Esophagus squamous epithelium (tissue), 5 donors: ENCODE measurements around the gene TREH. TPM values are rescaled to one million over a fixed set of nuclear protein-coding genes. Genes with fewer than 3 reads are reported as not detected.

Source experiments
- DNase-seq: peaks from one replicate; lab custom pipeline; 2025; lab: John Stamatoyannopoulos, UW
- H3K27ac ChIP-seq, 4 donors: fragments of 200-600 bp; sonication (generic); one replicate each; pipeline ENCODE4 v1.5.1; 2016 to 2019; ENCODE audit warnings: mild to moderate bottlenecking in 1 of 4
- H3K27me3 ChIP-seq, 4 donors: fragments of 200-600 bp; sonication (generic); 1 replicate in 3 of 4; 2 replicates in 1 of 4; pipeline versions ENCODE4 v1.5.1 to v1.6.0; 2017 to 2021; ENCODE audit warnings: antibody characterized with exemption in 1 of 4
- H3K36me3 ChIP-seq, 3 donors: fragments of 200-600 bp; sonication (generic); one replicate each; pipeline ENCODE4 v1.5.1; 2016 to 2019
- H3K4me1 ChIP-seq, 3 donors: fragments of 200-600 bp; sonication (generic); one replicate each; pipeline ENCODE4 v1.5.1; 2017 to 2019
- H3K4me3 ChIP-seq, 4 donors: fragments of 200-600 bp; sonication (generic); 1 replicate in 3 of 4; 2 replicates in 1 of 4; pipeline ENCODE4 v1.5.1; 2016 to 2019; ENCODE audit warnings: mild to moderate bottlenecking in 2 of 4, moderate library complexity in 1 of 4
- H3K9me3 ChIP-seq, 3 donors: fragments of 200-600 bp; sonication (generic); one replicate each; pipeline ENCODE4 v1.5.1; 2016 to 2019
- CTCF ChIP-seq, 6 experiments: fragments of 450-650 bp in 4 of 6; fragments of 200-600 bp in 2 of 6; sonication (generic) in 2 of 6; IDR thresholded peaks; one replicate each; pipeline ENCODE4 v1.5.1; 2016 to 2019; ENCODE audit warnings: antibody characterized with exemption in 6 of 6, mild to moderate bottlenecking in 4 of 6, moderate library complexity in 4 of 6
- POLR2A ChIP-seq, 4 donors: fragments of 450-650 bp; IDR thresholded peaks; one replicate each; pipeline ENCODE4 v1.6.1; 2017; ENCODE audit warnings: antibody characterized with exemption in 4 of 4, mild to moderate bottlenecking in 4 of 4, moderate library complexity in 3 of 4
- WGBS, 2 donors: methylation state at CpG; one replicate each; pipeline ENCODE4 v1.1.5; 2018; 5-methylcytosine and 5-hydroxymethylcytosine counted together
- intact Hi-C: fragments of 100-400 bp; cut with DNase I; formaldehyde crosslinking; loops from one replicate; pipeline ENCODE4 v1.15.0; 2022
- total RNA-seq, 4 donors: library from RNA; depleted of rRNA; stranded (reverse); fragments of >200 nt; gene quantifications; one replicate each; pipeline ENCODE4 v1.1.0, GENCODE V29; 2016
- donor health status: DM: yes; HTN: yes; CAD: no.

TREH gene
- total RNA-seq, 4 donors from 2014 or later: 0.09 to 0.57 TPM; not detected in 2

DNA sequence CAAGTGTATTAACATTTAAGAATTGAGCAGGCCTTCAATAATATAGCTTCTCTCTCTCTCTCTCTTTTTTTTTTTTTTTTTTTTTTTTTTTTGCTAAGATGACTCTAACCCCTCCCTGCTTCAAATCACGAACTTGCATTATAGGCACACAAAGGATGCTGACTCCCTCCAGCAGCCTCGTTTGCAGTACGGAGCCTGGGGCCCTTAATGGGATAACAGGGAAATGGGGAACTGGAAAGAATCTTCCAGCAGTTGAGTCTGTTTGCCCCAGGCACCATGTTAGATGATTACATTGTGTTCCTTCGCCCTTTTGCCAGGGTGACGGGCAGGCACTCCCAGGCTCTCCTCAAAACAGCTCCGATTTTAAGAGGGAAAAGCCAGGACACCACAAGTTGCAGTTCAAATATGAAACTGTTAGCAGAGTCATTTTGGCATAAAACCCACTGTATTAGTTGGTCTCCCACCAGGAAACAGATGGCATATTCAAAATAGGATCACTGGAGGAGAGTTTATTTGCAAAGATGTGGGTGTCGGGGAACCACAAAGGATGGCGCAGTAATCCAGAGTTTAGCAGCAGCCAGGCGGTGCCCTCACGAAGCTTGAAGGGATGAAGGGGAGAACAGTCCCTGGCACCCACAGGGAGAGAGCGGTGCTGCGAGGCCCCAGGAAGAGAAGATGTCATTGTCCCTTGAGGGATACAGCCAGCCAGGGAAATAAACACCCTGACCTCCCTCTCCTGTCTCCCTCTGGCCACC is 26.5 kb upstream of the TREH start:
- Histone ChIP-seq H3K4me3 (no peak overlapping the region), H3K27ac (no peak overlapping the region), H3K36me3 (no peaks in the 10 kb centered on the region), H3K27me3 (no peaks in the 10 kb centered on the region), H3K4me1 (peaks cover 0 to 4% (median 4%) of the 10 kb centered on the region in 3 donors), H3K9me3 (no peaks in the 10 kb centered on the region)
- TF ChIP-seq CTCF (IDR thresholded peaks at IDR 0.05): no peak
- no peak for TF ChIP-seq POLR2A (IDR thresholded peaks at IDR 0.05)
- no peak for DNase-seq
- WGBS, 2 donors: 69 to 72% methylated on average over 6 to 9 of the region's 12 CpGs
- intact Hi-C loops: no loop called here

DNA sequence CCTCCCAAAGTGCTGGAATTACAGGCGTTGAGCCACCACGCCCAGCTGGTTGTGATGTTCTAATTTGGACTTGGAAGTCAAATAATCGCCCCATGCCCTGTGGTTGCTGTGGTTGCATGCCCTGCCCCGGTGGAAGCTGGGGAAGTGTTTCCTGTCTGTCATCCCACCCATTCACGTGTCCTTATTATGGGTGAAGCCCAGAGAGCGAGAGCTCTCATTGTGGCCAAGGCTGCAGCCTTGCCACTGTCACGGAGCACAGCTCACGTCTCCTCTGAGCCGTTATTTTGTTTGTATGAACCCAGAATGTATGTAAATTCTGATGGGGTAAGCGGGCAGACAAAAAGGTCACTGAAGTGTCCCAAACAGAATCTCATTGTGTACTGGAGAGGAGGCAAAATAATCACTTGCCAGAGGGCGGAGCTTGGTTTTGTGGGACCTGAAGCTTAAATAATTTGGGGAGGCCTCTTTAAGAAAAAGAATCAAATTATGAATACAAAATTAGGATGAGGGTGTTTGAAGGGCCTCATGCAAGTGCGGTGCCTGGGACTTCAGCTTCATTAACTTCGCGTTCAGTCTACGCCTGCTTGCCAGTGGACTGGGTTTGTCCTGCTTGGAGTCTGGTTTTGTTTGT is 25.8 kb upstream of the TREH start:
- TF ChIP-seq POLR2A (IDR thresholded peaks at IDR 0.05): peak in 1 of 4 donors; percentile 9
- no peak for TF ChIP-seq CTCF (IDR thresholded peaks at IDR 0.05)
- DNase-seq: no peak
- H3K36me3 ChIP-seq: no peaks in the 10 kb centered on the region
- no peak overlapping the region for H3K27ac ChIP-seq
- no peak overlapping the region for H3K4me3 ChIP-seq
- intact Hi-C loops: no loop called here
- WGBS, 2 donors: 66 to 72% methylated on average over 6 to 11 of the region's 15 CpGs
- H3K4me1 ChIP-seq: peaks cover 0 to 4% (median 4%) of the 10 kb centered on the region in 3 donors
- peaks cover 0 to 7% (median 0%) of the 10 kb centered on the region in 3 donors for H3K9me3 ChIP-seq
- H3K27me3 ChIP-seq: no peaks in the 10 kb centered on the region

- DNase-seq: no peak
- intact Hi-C loops: no loop called here
- 87 to 98% methylated on average over 5 of the region's 5 CpGs for WGBS, 2 donors
- Histone ChIP-seq H3K27ac (no peak overlapping the region), H3K4me1 (peaks cover 0 to 4% (median 4%) of the 10 kb centered on the region in 3 donors), H3K27me3 (no peaks in the 10 kb centered on the region), H3K36me3 (no peaks in the 10 kb centered on the region), H3K9me3 (peaks cover 0 to 10% (median 0%) of the 10 kb centered on the region in 3 donors), H3K4me3 (no peak overlapping the region)
- TF ChIP-seq CTCF (IDR thresholded peaks at IDR 0.05) (no peak), POLR2A (IDR thresholded peaks at IDR 0.05) (no peak)
Measured at GRCh38 chr11:118703563-118704106, 24.2 kb upstream of the TREH start.

DNA sequence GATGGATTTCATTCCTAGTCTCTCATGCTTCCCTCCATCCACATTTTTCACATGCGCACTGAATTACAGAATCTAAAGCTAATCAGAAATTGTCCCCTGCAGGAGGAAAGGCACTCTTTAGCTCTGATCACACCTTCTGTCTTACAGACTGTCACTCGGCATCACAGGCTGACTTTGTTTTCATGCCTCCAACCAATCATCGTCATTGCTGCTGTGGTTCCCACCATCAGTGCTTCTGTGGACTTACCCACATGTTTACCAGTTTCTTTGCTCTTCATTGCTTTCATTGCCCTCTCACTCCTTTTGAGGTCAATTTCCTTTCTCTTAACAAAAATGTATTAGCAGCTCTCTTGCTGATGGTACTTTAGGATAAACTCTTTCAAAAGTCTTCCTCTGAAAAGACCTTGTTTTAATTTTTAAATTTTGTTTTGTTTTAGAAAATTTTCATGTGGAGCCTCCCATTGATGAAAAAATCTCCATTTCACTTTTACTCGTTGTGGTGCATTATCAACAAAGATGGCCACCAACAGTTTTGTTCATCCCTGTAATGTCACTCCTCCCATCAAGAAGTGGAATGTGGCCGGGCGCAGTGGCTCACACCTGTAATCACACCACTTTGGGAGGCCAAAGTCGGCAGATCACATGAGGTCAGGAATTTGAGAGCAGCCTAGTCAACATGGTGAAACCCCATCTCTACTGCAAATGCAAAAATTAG is 20.2 kb upstream of the TREH start:
- intact Hi-C loops: no loop called here
- no peak overlapping the region for H3K4me3 ChIP-seq
- no peak for TF ChIP-seq CTCF (IDR thresholded peaks at IDR 0.05)
- no peak for TF ChIP-seq POLR2A (IDR thresholded peaks at IDR 0.05)
- peak overlapping the region in 2 of 4 donors; percentile 33 to 49 for H3K27ac ChIP-seq
- H3K27me3 ChIP-seq: no peaks in the 10 kb centered on the region
- H3K36me3 ChIP-seq: no peaks in the 10 kb centered on the region
- peaks cover 0 to 10% (median 0%) of the 10 kb centered on the region in 3 donors for H3K9me3 ChIP-seq
- peaks cover 0 to 9% (median under 1%) of the 10 kb centered on the region in 3 donors for H3K4me1 ChIP-seq
- DNase-seq: no peak
- WGBS, 2 donors: 68 to 82% methylated on average over 4 to 6 of the region's 7 CpGs
